Measurements from ENCODE around the gene KRT3.

Gene KRT3

GRCh38 chr12:52825961-52826360 is 30.0 kb upstream of the KRT3 start:
- TF ChIP-seq CTCF (IDR thresholded peaks at IDR 0.05) = no peak

- no peak for TF ChIP-seq CTCF (IDR thresholded peaks at IDR 0.05)
Observed at GRCh38 chr12:52824741-52825410, 29.0 kb upstream of the KRT3 start.

GRCh38 chr12:52823761-52824450 is 28.0 kb upstream of the KRT3 start:
- TF ChIP-seq CTCF (IDR thresholded peaks at IDR 0.05) = no peak

GRCh38 chr12:52822771-52823510 is 27.0 kb upstream of the KRT3 start:
- no peak for TF ChIP-seq CTCF (IDR thresholded peaks at IDR 0.05)

- TF ChIP-seq CTCF (IDR thresholded peaks at IDR 0.05) = no peak
Observed at GRCh38 chr12:52821826-52822660, 26.1 kb upstream of the KRT3 start.

GRCh38 chr12:52821071-52821730 is 25.3 kb upstream of the KRT3 start:
- no peak for TF ChIP-seq CTCF (IDR thresholded peaks at IDR 0.05)

GRCh38 chr12:52820521-52820920 is 24.6 kb upstream of the KRT3 start:
- TF ChIP-seq CTCF (IDR thresholded peaks at IDR 0.05) = no peak

Measured in LNCAP (cell line).